ENCODE data around the gene MATR3. TPM values are rescaled to one million over a fixed set of nuclear protein-coding genes. Genes with fewer than 3 reads are reported as not detected.

The MATR3 gene
- 130 and 151 TPM in 2 replicates for total RNA-seq

GRCh38 chr5:139293507-139294373 is at the start of gene MATR3:
TSS of gene MATR3 (plus strand) at chr5:139293740. CDS start at chr5:139307416, 13,676 bp downstream.

GRCh38 chr5:139341689-139342422 is 48.3 kb downstream of the MATR3 start, which contains the start of gene PAIP2:
TSS of gene PAIP2 (plus strand) at chr5:139341854. CDS start at chr5:139363785, 21,931 bp downstream.

Other genes with a start within 250 kb of the MATR3 start
- gene SIL1, start 95.4 kb upstream of the MATR3 start, total RNA-seq, result 60.9 and 71.8 TPM in 2 replicates
- gene PAIP2, start 48.1 kb downstream of the MATR3 start, total RNA-seq, result 43.7 and 62.6 TPM in 2 replicates
- gene SLC23A1, start 89.6 kb downstream of the MATR3 start, total RNA-seq, result not detected in 2 replicates
- 0.16 TPM in 1 of 2 replicates, not detected in the other for gene MZB1, start 96.2 kb downstream of the MATR3 start, total RNA-seq
- gene PROB1, start 101.4 kb downstream of the MATR3 start, total RNA-seq, result 0.78 and 2.7 TPM in 2 replicates
- 3.0 and 4.6 TPM in 2 replicates for gene SPATA24, start 110.3 kb downstream of the MATR3 start, total RNA-seq
- gene DNAJC18, start 145.8 kb downstream of the MATR3 start, total RNA-seq, result 5.7 and 17.3 TPM in 2 replicates
- gene ECSCR, start 169.0 kb downstream of the MATR3 start, total RNA-seq, result not detected in 2 replicates
- not detected in 2 replicates for gene SMIM33, start 177.3 kb downstream of the MATR3 start, total RNA-seq
- 44.2 and 55.8 TPM in 2 replicates for gene STING1, start 189.0 kb downstream of the MATR3 start, total RNA-seq

All from hair follicular keratinocyte (primary cell).